ENCODE measurements around the gene PDE8A.
A peak's percentile ranks its signal among the peaks of the same experiment; 100 is the strongest.

Gene PDE8A

DNA sequence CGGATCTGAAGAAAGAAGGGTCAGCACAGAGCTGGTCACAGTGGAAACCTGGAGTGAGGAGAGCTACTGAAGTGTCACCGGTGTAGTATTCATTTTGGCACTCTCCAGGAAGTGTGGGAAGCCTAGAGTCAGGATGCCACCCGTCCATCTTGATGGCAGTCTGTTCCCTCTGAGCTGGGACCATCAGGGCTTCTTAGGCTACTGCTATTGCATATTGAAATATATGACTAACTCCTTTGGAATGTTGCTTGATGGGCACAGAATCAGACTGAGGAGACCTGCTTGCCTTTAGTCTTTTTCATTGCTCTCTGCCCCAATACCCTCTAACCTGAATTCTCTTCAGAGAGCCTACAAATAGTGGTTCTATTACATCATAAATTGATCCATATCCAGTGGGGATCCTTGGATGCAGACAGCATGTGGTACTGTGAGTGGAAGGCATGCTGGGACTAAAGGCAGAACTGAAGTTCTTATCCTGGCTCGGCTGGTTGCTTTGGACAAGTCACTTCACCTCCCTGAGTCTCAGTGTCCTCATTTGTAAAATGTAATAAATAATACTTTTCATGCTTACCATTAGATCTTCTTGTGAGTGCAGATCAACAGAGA, 143.5 kb downstream of the PDE8A start:
- DNase-seq (ENCODE audit: low read depth, low spot score): no peak

GRCh38 chr15:85128621-85129020, 147.0 kb downstream of the PDE8A start:
- no peak for DNase-seq (ENCODE audit: low read depth, low spot score)

GRCh38 chr15:85129881-85130280, 148.2 kb downstream of the PDE8A start:
- DNase-seq (ENCODE audit: low read depth, low spot score): no peak

- no peak for DNase-seq (ENCODE audit: low read depth, low spot score)
These were observed 150.3 kb downstream of the PDE8A start for GRCh38 chr15:85131915-85132314.

DNA sequence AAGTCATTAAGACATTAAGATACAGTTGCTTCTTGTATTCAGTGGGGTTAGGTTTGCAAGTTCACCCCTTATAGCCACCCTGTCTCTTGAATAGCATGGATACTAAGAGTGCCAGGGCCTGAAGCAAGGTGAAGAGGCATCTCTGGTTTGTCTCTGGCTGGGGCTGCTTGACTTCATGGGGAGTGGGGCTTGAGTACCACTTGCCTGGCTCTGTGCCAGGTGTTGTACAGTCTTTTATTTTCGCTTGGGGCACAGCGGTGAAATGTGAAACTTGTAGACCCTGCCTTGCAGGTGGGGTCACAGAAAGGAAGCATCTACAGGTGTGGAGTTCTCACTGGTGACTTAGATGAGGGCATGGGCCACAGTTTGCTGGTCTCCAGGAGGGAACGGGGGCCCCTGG, 152.1 kb downstream of the PDE8A start:
- DNase-seq (ENCODE audit: low read depth, low spot score): no peak

- DNase-seq (ENCODE audit: low read depth, low spot score): no peak
These were observed 156.0 kb downstream of the PDE8A start for GRCh38 chr15:85137489-85138168.

DNA sequence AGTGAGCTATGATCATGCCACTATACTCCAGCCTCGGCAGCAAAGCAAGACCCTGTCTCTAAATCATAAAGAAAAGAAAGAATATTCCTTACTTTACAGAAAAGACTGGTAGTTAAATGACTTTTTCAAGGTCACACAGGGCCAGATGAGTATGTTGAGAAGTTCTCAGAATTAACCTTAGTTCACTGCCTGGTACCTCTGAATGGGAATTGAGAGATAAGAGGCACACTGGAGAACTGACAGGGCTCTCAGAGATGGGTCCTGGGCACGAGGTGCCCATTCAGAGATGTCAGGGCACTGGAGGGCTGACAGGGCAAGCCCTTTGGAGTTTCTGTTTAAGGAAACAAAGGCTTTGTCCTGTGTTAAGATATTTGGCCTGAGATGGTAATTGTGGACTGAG, 157.7 kb downstream of the PDE8A start:
- no peak for DNase-seq (ENCODE audit: low read depth, low spot score)

GRCh38 chr15:85141726-85142125, 160.1 kb downstream of the PDE8A start:
- DNase-seq (ENCODE audit: low read depth, low spot score): no peak

GRCh38 chr15:85142312-85142711, 160.7 kb downstream of the PDE8A start:
- DNase-seq (ENCODE audit: low read depth, low spot score): no peak

- DNase-seq (ENCODE audit: low read depth, low spot score): no peak
These were observed 167.9 kb downstream of the PDE8A start for GRCh38 chr15:85149465-85150129.

DNA sequence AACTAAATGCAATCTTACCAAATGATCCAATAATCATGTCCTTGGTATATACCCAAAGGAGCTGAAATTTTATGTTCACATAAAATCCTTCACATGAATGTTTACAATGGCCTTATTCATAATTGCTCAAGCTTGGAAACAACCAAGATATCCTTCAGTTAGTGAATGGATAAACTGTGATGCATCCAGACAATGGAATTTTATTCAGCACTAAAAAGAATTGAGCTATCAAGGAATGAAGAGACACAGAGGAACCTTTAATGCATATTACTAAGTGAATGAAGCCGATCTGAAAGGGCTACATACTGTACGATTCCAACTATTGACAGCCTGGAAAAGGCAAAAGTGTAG, 168.4 kb downstream of the PDE8A start:
- no peak for DNase-seq (ENCODE audit: low read depth, low spot score)

DNA sequence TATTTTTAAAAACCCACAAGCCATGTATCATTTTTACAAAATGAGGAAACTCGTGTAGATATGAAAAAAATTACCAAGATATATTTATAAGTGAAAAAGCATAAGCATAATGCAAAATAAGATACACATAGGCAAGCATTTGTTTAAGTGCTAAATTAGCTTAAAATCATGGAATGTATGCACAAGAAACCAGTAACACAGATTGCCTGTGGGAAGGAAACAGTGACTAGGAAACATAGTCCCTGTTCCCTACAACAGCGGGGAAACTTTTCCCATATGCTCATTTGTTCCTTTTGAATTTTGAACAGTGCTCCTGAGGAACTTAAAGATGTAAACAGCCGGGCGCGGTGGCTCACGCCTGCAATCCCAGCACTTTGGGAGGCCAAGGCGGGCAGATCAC, 169.5 kb downstream of the PDE8A start:
- no peak for DNase-seq (ENCODE audit: low read depth, low spot score)

- DNase-seq (ENCODE audit: low read depth, low spot score): no peak
These were observed 170.2 kb downstream of the PDE8A start for GRCh38 chr15:85151861-85152260.

DNA sequence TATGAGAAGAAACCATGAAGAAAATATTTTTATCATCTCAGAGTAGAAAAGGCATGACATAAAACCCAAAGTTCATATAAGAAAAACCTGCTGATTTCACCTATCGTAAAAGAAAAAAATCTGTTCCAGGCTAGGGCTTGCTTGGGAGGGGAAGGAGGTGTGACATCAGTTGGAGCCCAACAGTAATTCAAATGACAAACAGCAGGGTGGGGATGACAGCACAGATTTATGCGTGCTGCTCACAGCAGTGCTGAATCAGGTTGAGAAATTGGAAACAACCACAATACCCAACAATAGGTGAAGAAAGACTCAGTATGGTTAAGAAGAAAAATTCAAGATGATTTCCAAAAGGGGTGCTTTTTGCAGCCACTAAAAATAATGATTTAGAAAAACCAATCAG, 172.4 kb downstream of the PDE8A start:
- no peak for DNase-seq (ENCODE audit: low read depth, low spot score)

DNA sequence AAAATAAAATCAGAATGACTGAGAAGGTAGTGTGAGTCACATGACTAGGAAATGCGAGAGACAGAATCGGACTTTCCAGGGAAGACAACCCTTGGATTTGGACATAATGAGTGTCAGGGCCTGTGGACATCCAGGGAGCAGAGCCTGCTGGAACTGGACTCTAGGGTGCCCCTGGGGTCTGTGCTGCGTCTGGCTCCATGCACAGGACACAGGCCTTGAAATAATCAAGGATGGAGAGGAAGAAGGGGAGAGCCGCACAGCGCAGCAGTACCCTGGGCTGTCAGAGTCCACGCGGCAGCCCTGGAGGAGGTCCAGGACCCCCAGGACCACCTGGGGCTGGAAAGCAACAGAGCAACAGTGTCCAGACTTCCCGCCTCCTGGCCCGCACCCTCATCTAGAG, 173.7 kb downstream of the PDE8A start:
- DNase-seq (ENCODE audit: low read depth, low spot score): no peak

GRCh38 chr15:85155857-85156256, 174.2 kb downstream of the PDE8A start:
- DNase-seq (ENCODE audit: low read depth, low spot score): no peak

GRCh38 chr15:85157344-85157743, 175.7 kb downstream of the PDE8A start:
- no peak for DNase-seq (ENCODE audit: low read depth, low spot score)

GRCh38 chr15:85162237-85162636, 180.6 kb downstream of the PDE8A start:
- DNase-seq (ENCODE audit: low read depth, low spot score): no peak

GRCh38 chr15:85164841-85165466, 183.3 kb downstream of the PDE8A start:
- DNase-seq (ENCODE audit: low read depth, low spot score): no peak

- no peak for DNase-seq (ENCODE audit: low read depth, low spot score)
These were observed 185.9 kb downstream of the PDE8A start for GRCh38 chr15:85167568-85167967.

- DNase-seq (ENCODE audit: low read depth, low spot score): peak; percentile 21
These were observed 187.1 kb downstream of the PDE8A start for GRCh38 chr15:85168642-85169173.

- no peak for DNase-seq (ENCODE audit: low read depth, low spot score)
These were observed 190.1 kb downstream of the PDE8A start for GRCh38 chr15:85171736-85172135.

Data from activated CD4-positive, CD25-positive, alpha-beta regulatory T cell treated with anti-CD3 and anti-CD28 coated beads, Interleukin-2, amount 50 U/mL, for 16 hours (primary cell).